GM18517 (cell line): ENCODE data around the gene CNNM4.

ENCODE experiments used
- ATAC-seq: cut with Tn5 transposase; IDR thresholded peaks from one replicate; pipeline ENCODE4 v1.9.1; 2021; ENCODE audit warnings: mild to moderate bottlenecking, moderate library complexity; ENCODE audit not compliant: unreplicated experiment

Gene CNNM4

DNA sequence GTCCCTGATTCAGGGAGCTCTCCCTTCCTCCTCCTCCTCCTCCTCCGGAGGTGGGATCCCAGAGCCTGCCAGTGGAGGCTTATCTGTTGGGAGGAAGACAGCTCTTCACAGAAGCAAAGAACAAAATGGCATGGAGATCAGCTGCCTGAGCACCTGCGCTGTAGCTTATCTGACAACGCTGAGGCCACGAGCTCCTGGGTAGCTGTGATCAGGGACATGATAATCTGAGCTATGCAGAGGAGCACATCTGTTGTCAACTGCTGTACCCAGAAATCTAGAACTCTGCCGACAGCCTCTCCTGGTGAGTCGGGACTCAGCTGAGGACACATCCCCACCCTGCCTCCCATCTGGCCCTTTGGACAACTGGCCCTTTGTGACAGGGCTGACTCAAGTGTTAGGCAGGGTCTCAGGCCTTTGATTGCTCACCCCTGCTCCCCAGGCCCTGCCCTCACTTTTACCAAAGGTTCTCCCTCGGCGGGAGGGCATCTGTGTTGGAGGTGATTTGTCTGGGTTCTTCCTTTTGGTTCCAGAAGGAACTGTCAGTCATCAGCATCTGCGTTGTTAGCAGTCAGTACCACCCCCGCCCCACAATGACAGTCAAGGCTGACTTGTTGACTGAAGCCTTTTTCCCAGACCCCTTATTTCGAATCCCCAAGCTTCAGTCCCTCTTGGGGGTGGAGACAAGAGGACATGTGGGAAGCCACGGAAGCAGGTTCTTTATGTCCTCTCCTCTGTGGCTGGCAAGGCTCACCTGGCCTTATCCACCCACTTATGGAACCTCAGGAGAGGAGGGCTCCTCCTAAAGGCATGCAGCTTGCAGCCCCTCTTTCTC, 49.5 kb downstream of the CNNM4 start:
- ATAC-seq: no peak

DNA sequence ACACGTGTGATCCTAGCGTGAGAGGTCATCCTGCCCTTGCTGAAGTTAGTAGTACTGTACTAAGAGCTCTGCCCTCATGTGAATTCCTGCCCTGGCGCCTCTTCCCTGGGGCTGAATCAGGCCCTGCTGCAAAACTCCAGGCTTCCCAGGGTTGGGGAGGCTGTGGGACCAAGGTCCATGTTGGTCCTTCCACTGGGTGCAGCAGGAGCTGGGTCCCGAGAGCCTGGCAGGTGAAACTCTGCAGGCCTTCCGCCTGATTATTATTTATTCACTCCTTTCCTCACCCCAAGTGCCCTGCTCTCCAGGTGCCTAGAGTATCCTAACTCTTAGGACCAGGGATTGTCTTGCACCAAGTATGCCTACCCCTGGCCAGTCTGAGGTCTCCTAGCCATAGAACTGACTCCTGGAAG, 50.1 kb downstream of the CNNM4 start:
- ATAC-seq: no peak

GRCh38 chr2:96811917-96812316, 51.2 kb downstream of the CNNM4 start:
- no peak for ATAC-seq

- ATAC-seq: no peak
Measured at GRCh38 chr2:96813656-96814055, 53.0 kb downstream of the CNNM4 start.

GRCh38 chr2:96815326-96816126, 54.8 kb downstream of the CNNM4 start:
- no peak for ATAC-seq

DNA sequence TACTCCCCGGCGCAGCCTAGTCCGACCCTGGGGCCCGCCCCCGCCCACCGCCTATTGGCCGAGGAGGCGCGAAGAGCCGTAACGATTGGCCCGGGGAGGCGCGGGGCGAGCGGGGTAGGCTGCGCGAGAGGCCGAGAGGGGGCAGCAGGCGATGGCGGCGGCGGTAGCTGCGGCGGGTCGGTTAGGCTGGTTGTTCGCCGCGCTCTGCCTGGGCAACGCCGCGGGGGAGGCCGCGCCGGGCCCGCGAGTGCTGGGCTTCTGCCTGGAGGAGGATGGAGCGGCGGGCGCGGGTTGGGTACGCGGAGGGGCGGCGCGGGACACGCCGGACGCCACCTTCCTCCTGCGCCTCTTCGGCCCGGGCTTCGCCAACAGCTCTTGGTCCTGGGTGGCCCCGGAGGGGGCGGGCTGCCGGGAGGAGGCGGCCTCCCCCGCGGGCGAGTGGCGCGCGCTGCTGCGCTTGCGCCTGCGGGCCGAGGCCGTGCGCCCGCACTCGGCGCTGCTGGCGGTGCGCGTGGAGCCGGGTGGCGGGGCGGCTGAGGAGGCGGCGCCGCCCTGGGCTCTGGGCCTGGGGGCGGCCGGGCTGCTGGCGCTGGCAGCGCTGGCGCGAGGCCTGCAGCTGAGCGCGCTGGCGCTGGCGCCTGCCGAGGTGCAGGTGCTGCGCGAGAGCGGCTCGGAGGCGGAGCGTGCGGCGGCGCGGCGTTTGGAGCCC, 55.6 kb downstream of the CNNM4 start, which contains the start of gene CNNM3:
CNNM3 (plus strand) TSS at position 142 of the 709 bp plus-strand sequence; CDS start at position 152, 10 bp downstream.
- peak; percentile 76 for ATAC-seq

DNA sequence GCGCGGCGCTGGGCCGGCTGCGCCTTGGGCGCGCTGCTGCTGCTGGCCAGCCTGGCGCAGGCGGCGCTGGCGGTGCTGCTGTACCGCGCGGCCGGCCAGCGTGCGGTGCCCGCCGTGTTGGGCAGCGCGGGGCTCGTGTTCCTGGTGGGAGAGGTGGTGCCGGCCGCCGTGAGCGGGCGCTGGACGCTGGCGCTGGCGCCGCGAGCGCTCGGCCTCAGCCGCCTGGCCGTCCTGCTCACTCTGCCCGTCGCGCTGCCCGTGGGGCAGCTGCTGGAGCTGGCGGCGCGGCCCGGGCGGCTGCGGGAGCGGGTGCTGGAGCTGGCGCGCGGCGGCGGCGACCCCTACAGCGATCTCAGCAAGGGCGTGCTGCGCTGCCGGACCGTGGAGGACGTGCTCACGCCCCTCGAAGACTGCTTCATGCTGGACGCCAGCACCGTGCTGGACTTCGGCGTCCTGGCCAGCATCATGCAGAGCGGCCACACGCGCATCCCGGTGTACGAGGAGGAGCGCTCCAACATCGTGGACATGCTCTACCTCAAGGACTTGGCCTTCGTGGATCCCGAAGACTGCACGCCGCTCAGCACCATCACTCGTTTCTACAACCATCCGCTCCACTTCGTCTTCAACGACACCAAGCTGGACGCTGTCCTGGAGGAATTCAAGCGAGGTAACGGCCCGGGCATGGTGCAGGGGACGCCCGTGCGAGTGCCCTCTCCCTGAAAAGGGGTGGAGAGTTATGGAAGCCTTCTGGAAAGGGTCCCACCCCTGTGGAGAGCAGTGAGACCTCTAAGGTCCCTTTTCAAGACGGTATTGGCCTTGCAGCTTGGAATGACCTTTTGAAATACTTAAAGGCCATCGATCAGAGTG, 56.4 kb downstream of the CNNM4 start:
- no peak for ATAC-seq

GRCh38 chr2:96817882-96818281, 57.2 kb downstream of the CNNM4 start:
- no peak for ATAC-seq

- ATAC-seq: no peak
Measured at GRCh38 chr2:96819128-96819875, 58.6 kb downstream of the CNNM4 start.

GRCh38 chr2:96819876-96820511, 59.3 kb downstream of the CNNM4 start:
- ATAC-seq: no peak

GRCh38 chr2:96821113-96821675, 60.5 kb downstream of the CNNM4 start:
- no peak for ATAC-seq

DNA sequence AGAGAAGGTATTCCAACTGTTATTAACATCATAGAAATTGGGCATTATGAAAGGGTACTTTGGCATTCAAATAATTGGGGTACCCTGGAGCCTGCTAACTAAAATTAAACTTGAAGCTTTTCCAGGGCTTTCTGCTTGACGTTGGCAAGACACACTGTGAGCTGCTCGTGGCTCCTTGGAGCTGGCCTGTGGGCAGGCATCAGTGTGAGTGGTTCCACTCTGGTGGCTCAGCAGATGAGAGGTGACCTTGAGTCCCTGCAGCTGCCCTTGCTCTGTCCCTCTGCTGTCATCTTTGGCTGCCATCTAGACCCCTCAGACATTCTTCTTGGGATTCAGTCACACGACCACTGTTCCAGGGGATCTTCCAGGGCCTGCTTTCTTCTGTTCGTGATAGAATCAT, 62.1 kb downstream of the CNNM4 start:
- no peak for ATAC-seq

DNA sequence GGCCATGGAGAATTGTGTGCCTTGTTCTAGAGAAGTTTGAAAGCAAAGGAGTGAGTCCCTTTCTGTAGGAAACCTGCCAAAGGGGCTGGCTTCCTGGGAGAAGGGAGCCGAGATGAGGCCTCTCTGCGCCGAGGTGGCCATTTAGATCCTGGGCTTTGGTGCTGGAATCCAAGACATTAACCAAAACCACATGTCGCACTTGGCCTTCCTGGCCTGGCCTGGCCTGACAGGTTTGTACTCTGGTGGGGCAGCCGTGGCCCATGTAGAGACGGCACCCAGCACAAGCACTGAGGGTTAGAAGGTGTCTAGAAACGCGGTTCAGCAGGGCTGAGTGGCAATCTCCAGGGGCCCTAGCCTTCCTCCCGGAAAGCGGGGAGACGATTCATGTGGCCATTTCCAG, 62.5 kb downstream of the CNNM4 start:
- no peak for ATAC-seq

- no peak for ATAC-seq
Measured at GRCh38 chr2:96824079-96824870, 63.6 kb downstream of the CNNM4 start.

GRCh38 chr2:96825057-96825456, 64.4 kb downstream of the CNNM4 start:
- ATAC-seq: no peak

DNA sequence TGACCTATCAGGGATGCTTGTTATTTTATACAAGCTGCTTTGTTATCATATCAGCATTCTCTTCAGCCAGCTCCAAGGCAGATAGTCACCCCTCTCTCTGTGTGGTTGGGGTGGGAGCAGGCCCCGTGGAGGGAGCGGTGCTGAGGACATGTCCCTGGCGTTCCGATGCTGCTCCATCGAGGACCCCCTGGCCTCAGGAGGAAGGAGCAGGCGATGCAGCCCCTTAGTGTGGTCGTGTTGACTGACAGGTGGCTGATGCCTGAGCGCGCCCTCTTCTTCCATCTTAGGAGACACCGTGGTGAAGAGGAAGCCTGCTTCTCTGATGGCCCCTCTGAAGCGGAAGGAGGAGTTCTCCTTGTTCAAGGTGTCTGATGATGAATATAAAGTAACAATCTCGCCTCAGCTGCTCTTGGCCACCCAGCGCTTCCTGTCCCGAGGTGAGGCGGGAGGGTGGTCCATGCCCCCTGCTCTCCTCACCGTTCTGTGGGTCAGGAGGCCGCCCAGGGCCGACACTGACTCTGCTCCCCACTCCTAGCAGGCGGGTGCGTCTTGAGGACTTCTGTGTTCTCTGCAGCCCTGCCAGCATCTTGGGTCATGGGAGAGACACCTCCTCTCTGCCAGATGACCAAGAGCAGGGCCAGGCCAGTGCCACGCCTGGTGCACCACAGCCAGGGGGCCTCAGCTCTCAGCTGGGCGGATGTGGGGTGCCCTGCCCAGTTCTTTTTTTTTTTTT, 66.0 kb downstream of the CNNM4 start:
- ATAC-seq: no peak

GRCh38 chr2:96828436-96828835, 67.7 kb downstream of the CNNM4 start:
- no peak for ATAC-seq
